Measurements from ENCODE around the gene BCLAF1. TPM values are rescaled to one million over a fixed set of nuclear protein-coding genes. Genes with fewer than 3 reads are reported as not detected.

The BCLAF1 gene
- total RNA-seq, 1 donor from 2014 or later: 154 TPM

GRCh38 chr6:136330634-136331033 is 41.0 kb upstream of the BCLAF1 start:
- no peaks in the 10 kb centered on the region for H3K27me3 Mint-ChIP-seq (ENCODE audit: unreplicated experiment)
- no peaks in the 10 kb centered on the region for H3K9me3 Mint-ChIP-seq (ENCODE audit: unreplicated experiment)
- no peak for DNase-seq (ENCODE audit: low spot score)
- no peak overlapping the region for H3K4me3 Mint-ChIP-seq (ENCODE audit: unreplicated experiment)
- no peak for TF ChIP-seq CTCF (IDR thresholded peaks at IDR 0.05; ENCODE audit: unreplicated experiment)
- H3K27ac Mint-ChIP-seq (ENCODE audit: unreplicated experiment): no peak overlapping the region
- no peaks in the 10 kb centered on the region for H3K4me1 Mint-ChIP-seq (ENCODE audit: unreplicated experiment)
- H3K36me3 Mint-ChIP-seq (ENCODE audit: low read depth, unreplicated experiment): no peaks in the 10 kb centered on the region

- Mint-ChIP-seq H3K27ac (ENCODE audit: unreplicated experiment) (no peak overlapping the region), H3K27me3 (ENCODE audit: unreplicated experiment) (no peaks in the 10 kb centered on the region), H3K4me3 (ENCODE audit: unreplicated experiment) (no peak overlapping the region), H3K9me3 (ENCODE audit: unreplicated experiment) (no peaks in the 10 kb centered on the region), H3K36me3 (ENCODE audit: low read depth, unreplicated experiment) (no peaks in the 10 kb centered on the region), H3K4me1 (ENCODE audit: unreplicated experiment) (no peaks in the 10 kb centered on the region)
- no peak for DNase-seq (ENCODE audit: low spot score)
- no peak for TF ChIP-seq CTCF (IDR thresholded peaks at IDR 0.05; ENCODE audit: unreplicated experiment)
These were observed 36.5 kb upstream of the BCLAF1 start for GRCh38 chr6:136326038-136326553.

DNA sequence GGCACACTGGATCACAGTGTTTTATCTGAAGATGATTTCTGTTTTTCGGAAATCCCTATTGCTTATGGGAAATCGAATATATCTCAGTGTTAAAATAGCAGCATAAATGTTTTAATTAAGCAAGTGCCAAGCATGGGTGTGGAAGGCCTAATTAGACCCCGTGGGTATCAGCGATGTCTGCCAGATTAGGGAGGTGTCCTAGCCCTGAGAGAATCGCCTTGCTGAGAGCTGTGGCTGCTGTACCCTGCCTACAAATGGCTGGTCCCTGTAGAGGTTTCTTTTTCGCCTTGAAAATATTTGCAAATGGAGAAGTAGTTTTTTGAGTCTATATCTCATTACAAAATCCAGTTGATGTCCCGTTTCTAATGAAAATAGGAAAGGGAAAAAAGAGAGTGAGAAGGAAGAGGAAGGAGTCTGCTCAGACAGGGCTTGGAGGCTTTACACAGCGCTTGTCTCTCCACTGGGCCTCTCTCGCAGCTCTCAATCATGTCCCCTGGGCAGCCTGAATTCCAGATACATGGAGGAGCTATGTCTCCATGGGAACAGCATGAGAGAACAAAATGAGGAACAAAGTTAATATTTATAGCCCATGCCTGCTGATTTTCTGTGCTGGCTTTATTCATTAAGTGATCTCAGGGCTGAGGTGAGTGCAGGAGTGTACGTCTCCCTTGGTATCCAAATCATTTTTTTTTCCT is 35.2 kb upstream of the BCLAF1 start:
- Mint-ChIP-seq H3K4me3 (ENCODE audit: unreplicated experiment) (no peak overlapping the region), H3K4me1 (ENCODE audit: unreplicated experiment) (no peaks in the 10 kb centered on the region), H3K36me3 (ENCODE audit: low read depth, unreplicated experiment) (no peaks in the 10 kb centered on the region), H3K27me3 (ENCODE audit: unreplicated experiment) (no peaks in the 10 kb centered on the region), H3K27ac (ENCODE audit: unreplicated experiment) (no peak overlapping the region), H3K9me3 (ENCODE audit: unreplicated experiment) (no peaks in the 10 kb centered on the region)
- TF ChIP-seq CTCF (IDR thresholded peaks at IDR 0.05; ENCODE audit: unreplicated experiment): no peak
- no peak for DNase-seq (ENCODE audit: low spot score)

DNA sequence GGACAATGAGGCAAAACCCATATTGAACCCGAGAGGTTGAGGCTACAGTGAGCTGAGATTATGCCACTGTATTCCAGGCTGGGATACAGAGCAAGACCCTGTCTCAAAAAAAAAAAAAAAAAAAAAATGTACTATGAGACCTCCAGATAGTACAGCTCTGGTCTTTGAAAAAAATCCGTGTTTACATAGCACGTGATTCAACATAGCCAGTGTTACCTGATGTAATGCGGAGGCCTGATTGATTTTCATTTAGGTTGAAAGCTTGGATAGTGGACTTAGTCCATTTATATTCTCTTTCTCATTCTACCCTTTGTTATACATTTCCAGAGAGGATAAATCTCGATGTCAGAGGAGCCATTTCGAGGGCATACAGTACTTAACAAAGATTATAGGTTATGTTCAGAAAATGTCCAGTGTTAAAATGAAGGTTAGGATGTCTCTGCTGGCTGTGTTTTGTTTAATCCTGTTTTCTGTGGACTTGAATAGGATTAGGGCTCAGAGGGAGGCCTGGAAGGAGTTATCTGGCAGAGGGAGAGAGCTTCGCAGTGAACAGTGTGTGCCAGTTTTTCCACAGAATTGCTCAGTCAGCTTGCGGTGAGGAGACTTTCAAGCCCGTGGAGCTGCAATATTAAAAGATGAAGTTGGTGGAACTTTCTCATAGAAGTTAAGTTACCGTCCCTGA is 33.9 kb upstream of the BCLAF1 start:
- DNase-seq (ENCODE audit: low spot score): no peak
- H3K4me3 Mint-ChIP-seq (ENCODE audit: unreplicated experiment): no peak overlapping the region

More for the DNA sequence above, 33.9 kb upstream of the BCLAF1 start:
- no peak for TF ChIP-seq CTCF (IDR thresholded peaks at IDR 0.05; ENCODE audit: unreplicated experiment)
- no peaks in the 10 kb centered on the region for H3K36me3 Mint-ChIP-seq (ENCODE audit: low read depth, unreplicated experiment)
- no peaks in the 10 kb centered on the region for H3K9me3 Mint-ChIP-seq (ENCODE audit: unreplicated experiment)
- no peak overlapping the region for H3K27ac Mint-ChIP-seq (ENCODE audit: unreplicated experiment)
- H3K4me1 Mint-ChIP-seq (ENCODE audit: unreplicated experiment): no peaks in the 10 kb centered on the region
- H3K27me3 Mint-ChIP-seq (ENCODE audit: unreplicated experiment): no peaks in the 10 kb centered on the region

All from endothelial cell (in vitro differentiated cells).